Activated naive CD8-positive, alpha-beta T cell treated with anti-CD3 and anti-CD28 coated beads, Interleukin-2, amount 10 ng/mL, durations not matched to agents 7 days and 5 days (primary cell): ENCODE measurements around the gene KRTAP9-9. TPM values are rescaled to one million over a fixed set of nuclear protein-coding genes. Genes with fewer than 3 reads are reported as not detected.
"Not testable (repeated sequence)": the region's sequence is repeated elsewhere in the genome, so short reads cannot be mapped to it uniquely, and the experiment has no call there.

Experiments used
- ATAC-seq: fragments of 150-1000 bp; cut with Tn5 transposase; one replicate; pipeline ENCODE4 v1.10.0; 2021; ENCODE audit warnings: low read depth, moderate library complexity
- POLR2A ChIA-PET: fragments of 350-600 bp; sonication (Branson Sonifier 250); formaldehyde crosslinking; loops from one replicate; lab custom pipeline; 2021; ENCODE audit warnings: antibody characterized with exemption; lab: Charles Lee
- DNase-seq: peaks from one replicate; pipeline ENCODE4 v3.0.0; 2021
- H3K27ac Mint-ChIP-seq: one replicate; pipeline ENCODE4 v1.8.0; 2022; ENCODE audit warnings: mild to moderate bottlenecking, mixed read lengths
- H3K27me3 Mint-ChIP-seq: one replicate; pipeline ENCODE4 v1.8.0; 2022; ENCODE audit warnings: mild to moderate bottlenecking, moderate library complexity, mixed read lengths
- H3K36me3 Mint-ChIP-seq: one replicate; pipeline ENCODE4 v1.8.0; 2021; ENCODE audit warnings: mild to moderate bottlenecking, mixed read lengths
- H3K4me1 Mint-ChIP-seq: one replicate; pipeline ENCODE4 v1.8.0; 2021; ENCODE audit warnings: mixed read lengths
- H3K4me3 Mint-ChIP-seq: one replicate; pipeline ENCODE4 v1.8.0; 2022; ENCODE audit warnings: mild to moderate bottlenecking, moderate library complexity, mixed read lengths
- H3K9me3 Mint-ChIP-seq: one replicate; pipeline ENCODE4 v1.8.0; 2021; ENCODE audit warnings: mixed read lengths
- total RNA-seq, 2 experiments: library from RNA; stranded (reverse); gene quantifications; one replicate each; pipeline ENCODE4 v1.2.3, GENCODE V29; 2021

The KRTAP9-9 gene
- total RNA-seq, result not detected

DNA sequence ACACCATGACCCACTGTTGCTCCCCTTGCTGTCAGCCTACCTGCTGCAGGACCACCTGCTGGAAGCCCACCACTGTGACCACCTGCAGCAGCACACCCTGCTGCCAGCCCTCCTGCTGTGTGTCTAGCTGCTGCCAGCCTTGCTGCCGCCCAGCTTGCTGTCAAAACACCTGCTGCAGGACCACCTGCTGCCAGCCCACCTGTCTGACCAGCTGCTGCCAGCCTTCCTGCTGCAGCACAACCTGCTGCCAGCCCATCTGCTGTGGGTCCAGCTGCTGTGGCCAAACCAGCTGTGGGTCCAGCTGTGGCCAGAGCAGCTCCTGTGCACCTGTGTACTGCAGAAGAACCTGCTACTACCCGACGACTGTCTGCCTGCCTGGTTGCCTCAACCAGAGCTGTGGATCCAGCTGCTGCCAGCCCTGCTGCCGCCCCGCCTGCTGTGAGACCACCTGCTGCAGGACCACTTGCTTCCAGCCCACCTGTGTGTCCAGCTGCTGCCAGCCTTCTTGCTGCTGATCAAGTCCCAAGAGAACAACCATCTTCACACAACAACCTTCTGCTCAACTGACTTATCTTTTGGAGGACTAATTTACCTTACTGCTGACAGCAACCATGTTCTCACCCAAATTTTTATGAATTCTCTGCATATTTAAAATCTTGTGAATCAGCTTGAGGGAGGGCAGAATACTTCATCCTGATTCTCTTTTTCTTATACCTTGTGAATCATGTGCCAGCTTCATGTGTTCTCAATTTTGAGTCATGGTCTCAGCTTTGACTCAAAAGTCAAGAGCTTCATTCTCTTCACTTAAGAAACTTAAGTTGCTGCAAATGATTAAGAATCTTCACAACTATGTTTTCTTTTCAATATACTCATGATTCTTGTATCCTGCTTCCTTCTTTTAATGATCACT, at the start of gene KRTAP9-9:
Gene KRTAP9-9 (plus strand): TSS at position 4 of the 910 bp plus-strand sequence.
- H3K4me3 Mint-ChIP-seq, DNase-seq, ATAC-seq, POLR2A ChIA-PET, H3K36me3 Mint-ChIP-seq, H3K9me3 Mint-ChIP-seq, H3K4me1 Mint-ChIP-seq, H3K27ac Mint-ChIP-seq: not testable (repeated sequence)
- H3K27me3 Mint-ChIP-seq, result peaks cover 16% of the 10 kb centered on the region

DNA sequence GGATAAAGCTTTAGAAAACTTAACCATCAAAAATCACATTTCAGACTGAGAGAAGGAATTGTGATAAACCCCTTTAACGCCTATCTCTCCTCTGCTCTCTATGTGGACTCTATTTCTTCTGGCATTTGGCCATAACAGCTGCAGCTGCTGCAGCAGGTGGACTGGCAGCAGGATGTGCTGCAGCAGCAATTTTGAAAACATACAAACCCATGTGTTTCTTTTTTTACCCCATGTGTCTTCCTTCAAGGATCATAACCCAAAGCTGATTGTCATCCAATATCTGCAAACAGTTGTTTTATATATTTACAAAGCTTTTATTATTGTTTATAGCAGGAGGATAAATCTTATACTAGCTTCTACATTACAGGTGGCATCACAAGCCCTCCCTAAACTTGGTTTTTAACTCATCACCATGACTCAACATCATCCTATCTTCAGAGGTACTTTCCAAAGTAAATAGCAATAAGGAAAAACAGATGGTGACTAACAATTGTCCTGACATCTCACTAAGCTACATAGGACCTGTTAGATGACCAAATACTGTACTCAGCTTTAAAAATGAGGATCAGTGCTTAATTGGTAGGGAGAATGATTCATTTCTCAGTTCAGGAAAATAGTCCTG, 43.2 kb upstream of the KRTAP9-9 start:
- no peak for ATAC-seq
- Mint-ChIP-seq H3K4me1 (no peaks in the 10 kb centered on the region), H3K36me3 (no peaks in the 10 kb centered on the region), H3K9me3 (peaks cover 1% of the 10 kb centered on the region), H3K4me3 (no peak overlapping the region), H3K27me3 (peaks cover 10% of the 10 kb centered on the region), H3K27ac (no peak overlapping the region)
- POLR2A ChIA-PET, result no interaction called here
- no peak for DNase-seq

DNA sequence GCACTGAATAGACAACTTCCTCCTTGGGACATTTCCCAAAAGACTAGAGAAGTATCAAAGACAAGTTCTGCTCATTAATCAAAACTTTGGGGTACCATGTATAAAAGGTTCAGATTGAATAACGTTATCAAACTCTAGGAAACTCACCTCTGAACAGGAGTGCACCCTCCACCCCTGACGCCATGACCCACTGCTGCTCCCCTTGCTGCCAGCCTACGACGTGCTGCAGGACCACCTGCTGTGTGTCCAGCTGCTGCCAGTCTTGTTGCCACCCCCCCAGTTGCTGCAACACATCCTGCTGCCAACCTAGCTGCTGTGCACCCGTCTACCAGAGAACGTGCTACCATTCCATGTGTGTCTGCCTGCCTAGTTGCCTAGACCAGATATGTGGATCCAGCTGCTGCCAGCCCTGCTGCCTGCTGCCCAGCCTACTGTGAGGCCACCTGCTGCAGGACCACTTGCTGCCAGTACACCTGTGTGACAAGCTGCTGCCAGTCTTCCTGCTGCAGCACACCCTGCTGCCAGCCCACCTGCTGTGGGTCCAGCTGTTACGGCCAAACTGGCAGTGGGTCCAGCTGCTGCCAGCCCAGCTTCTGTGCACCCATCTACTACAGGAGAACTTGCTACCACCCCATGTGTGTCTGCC, 42.5 kb upstream of the KRTAP9-9 start:
- Mint-ChIP-seq H3K9me3 (peaks cover 1% of the 10 kb centered on the region), H3K4me1 (no peaks in the 10 kb centered on the region), H3K4me3 (no peak overlapping the region), H3K36me3 (no peaks in the 10 kb centered on the region), H3K27me3 (peaks cover 10% of the 10 kb centered on the region), H3K27ac (no peak overlapping the region)
- POLR2A ChIA-PET, result no interaction called here
- DNase-seq (no peak), ATAC-seq (no peak)

GRCh38 chr17:41215681-41216080, 39.5 kb upstream of the KRTAP9-9 start:
- POLR2A ChIA-PET, result no interaction called here

DNA sequence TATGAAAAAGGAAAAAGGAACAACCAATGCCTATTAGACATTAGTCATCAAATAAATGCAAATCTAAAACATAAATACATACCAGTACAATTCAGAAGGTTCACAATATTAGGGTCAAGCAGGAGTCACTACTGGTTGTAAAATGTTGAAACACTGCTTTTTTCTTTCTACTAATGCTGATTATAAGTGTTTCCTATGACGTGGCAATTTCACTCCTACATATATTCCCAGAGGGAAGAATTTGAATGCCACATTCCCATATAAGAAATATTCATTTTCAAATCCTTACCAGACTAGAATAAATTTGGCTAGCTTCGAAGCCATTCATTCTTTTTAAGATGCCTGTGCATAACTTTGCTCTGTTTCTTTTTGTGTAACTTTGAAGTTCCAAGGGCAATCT, 31.4 kb upstream of the KRTAP9-9 start:
- ATAC-seq (no peak), DNase-seq (no peak)
- H3K36me3 Mint-ChIP-seq, result no peaks in the 10 kb centered on the region
- H3K27me3 Mint-ChIP-seq, result peaks cover 4% of the 10 kb centered on the region
- POLR2A ChIA-PET, result no interaction called here
- no peaks in the 10 kb centered on the region for H3K4me1 Mint-ChIP-seq
- no peak overlapping the region for H3K4me3 Mint-ChIP-seq
- H3K27ac Mint-ChIP-seq, result no peak overlapping the region
- peaks cover 4% of the 10 kb centered on the region for H3K9me3 Mint-ChIP-seq

More at GRCh38 chr17:41215681-41216080, 39.5 kb upstream of the KRTAP9-9 start:
- no peak for ATAC-seq
- H3K36me3 Mint-ChIP-seq, result no peaks in the 10 kb centered on the region
- no peaks in the 10 kb centered on the region for H3K27me3 Mint-ChIP-seq
- peaks cover 6% of the 10 kb centered on the region for H3K9me3 Mint-ChIP-seq
- no peak overlapping the region for H3K27ac Mint-ChIP-seq
- H3K4me3 Mint-ChIP-seq, result no peak overlapping the region
- DNase-seq, result no peak
- H3K4me1 Mint-ChIP-seq, result no peaks in the 10 kb centered on the region

DNA sequence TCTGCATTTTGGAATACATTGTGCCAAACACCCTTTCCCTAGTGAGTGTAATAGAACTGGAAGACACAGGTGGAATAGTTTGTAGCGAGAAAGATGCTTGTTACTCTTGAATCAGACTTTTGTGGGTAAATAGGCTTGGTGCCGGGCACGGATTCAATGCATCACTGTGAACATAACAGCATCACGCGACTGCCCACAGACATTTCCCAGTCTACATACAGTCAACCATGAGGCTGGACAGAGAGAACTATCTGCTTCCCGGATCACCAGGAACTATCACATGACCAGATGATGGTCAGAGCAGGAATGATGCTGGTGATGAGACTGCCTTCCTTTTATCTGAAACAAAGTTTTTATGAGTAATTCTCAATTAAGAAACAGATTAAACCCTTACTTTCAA, 29.1 kb upstream of the KRTAP9-9 start:
- no peak for ATAC-seq

DNA sequence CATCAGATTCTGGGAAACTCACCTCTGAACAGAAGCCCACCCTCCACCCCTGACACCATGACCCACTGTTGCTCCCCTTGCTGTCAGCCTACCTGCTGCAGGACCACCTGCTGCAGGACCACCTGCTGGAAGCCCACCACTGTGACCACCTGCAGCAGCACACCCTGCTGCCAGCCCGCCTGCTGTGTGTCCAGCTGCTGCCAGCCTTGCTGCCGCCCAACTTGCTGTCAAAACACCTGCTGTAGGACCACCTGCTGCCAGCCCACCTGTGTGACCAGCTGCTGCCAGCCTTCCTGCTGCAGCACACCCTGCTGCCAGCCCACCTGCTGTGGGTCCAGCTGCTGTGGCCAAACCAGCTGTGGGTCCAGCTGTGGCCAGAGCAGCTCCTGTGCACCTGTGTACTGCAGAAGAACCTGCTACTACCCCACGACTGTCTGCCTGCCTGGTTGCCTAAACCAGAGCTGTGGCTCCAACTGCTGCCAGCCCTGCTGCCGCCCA, 28.5 kb upstream of the KRTAP9-9 start, which contains the start of gene KRTAP9-2:
Gene KRTAP9-2 (plus strand): TSS at position 51 of the 498 bp plus-strand sequence. CDS start 7 bp downstream, at position 58.
- H3K36me3 Mint-ChIP-seq, H3K9me3 Mint-ChIP-seq, H3K4me3 Mint-ChIP-seq, H3K27me3 Mint-ChIP-seq, DNase-seq, ATAC-seq, H3K4me1 Mint-ChIP-seq, POLR2A ChIA-PET, H3K27ac Mint-ChIP-seq: not testable (repeated sequence)

More for the DNA sequence above, 29.1 kb upstream of the KRTAP9-9 start:
- H3K9me3 Mint-ChIP-seq, result no peaks in the 10 kb centered on the region
- H3K27me3 Mint-ChIP-seq, result peaks cover 5% of the 10 kb centered on the region
- H3K4me3 Mint-ChIP-seq, result no peak overlapping the region
- no peak for DNase-seq
- no peak overlapping the region for H3K27ac Mint-ChIP-seq
- POLR2A ChIA-PET, result no interaction called here
- no peaks in the 10 kb centered on the region for H3K4me1 Mint-ChIP-seq
- no peaks in the 10 kb centered on the region for H3K36me3 Mint-ChIP-seq

DNA sequence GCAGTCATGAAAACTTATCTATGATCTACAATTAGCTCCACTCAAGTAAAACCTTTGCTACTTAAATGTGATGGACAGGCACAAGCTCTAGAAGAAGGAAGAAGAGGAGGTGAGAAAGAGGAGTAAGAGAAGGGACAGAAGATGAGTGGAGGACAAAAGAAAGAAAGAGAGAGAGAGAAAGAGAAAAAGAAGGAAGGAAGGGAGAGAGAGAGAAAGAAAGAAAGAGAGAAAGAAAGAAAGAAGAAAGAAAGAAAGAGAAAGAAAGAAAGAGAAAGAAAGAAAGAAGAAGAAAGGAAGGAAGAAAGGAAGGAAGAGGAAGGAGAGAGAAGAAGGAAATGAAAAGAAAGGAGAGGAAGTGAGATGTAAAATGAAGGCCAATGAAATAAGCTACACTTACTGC, 25.1 kb upstream of the KRTAP9-9 start:
- no peak for ATAC-seq
- Mint-ChIP-seq H3K27ac (no peak overlapping the region), H3K4me1 (no peaks in the 10 kb centered on the region)

DNA sequence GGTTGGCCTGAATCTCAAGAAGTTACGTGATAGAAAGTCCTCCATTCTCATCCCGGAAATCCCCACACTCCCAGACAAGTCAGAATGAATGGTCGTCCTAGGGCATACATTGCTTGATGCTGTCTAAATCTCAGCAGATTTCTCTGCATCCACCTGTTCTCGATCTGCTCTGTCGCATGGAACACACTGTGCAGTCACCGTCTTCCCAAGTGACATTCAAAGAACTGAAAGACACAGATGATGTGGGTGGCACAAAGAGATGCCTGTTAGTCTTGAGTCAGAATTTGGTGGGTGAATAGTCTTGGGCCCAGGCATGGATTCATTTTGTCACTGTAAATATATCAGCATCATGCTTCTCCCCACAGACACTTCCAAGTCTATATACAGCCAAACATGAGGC, 23.5 kb upstream of the KRTAP9-9 start:
- POLR2A ChIA-PET, result no interaction called here
- H3K27ac Mint-ChIP-seq, result no peak overlapping the region

More for the DNA sequence above, 25.1 kb upstream of the KRTAP9-9 start:
- POLR2A ChIA-PET, result no interaction called here
- Mint-ChIP-seq H3K4me3 (no peak overlapping the region), H3K36me3 (no peaks in the 10 kb centered on the region), H3K9me3 (no peaks in the 10 kb centered on the region), H3K27me3 (peaks cover 8% of the 10 kb centered on the region)
- no peak for DNase-seq

GRCh38 chr17:41232399-41233105, 22.6 kb upstream of the KRTAP9-9 start, which contains the start of gene KRTAP9-3:
Gene KRTAP9-3, plus strand, starts transcription at chr17:41232449. Its CDS starts 53 bp downstream, at chr17:41232502.
- H3K4me3 Mint-ChIP-seq, POLR2A ChIA-PET, H3K36me3 Mint-ChIP-seq, DNase-seq, H3K9me3 Mint-ChIP-seq, H3K4me1 Mint-ChIP-seq, H3K27ac Mint-ChIP-seq, ATAC-seq: not testable (repeated sequence)
- H3K27me3 Mint-ChIP-seq, result peaks cover 12% of the 10 kb centered on the region

More for the DNA sequence above, 23.5 kb upstream of the KRTAP9-9 start:
- ATAC-seq (no peak), DNase-seq (no peak)
- Mint-ChIP-seq H3K36me3 (no peaks in the 10 kb centered on the region), H3K4me3 (no peak overlapping the region), H3K4me1 (no peaks in the 10 kb centered on the region), H3K27me3 (peaks cover 12% of the 10 kb centered on the region), H3K9me3 (no peaks in the 10 kb centered on the region)

DNA sequence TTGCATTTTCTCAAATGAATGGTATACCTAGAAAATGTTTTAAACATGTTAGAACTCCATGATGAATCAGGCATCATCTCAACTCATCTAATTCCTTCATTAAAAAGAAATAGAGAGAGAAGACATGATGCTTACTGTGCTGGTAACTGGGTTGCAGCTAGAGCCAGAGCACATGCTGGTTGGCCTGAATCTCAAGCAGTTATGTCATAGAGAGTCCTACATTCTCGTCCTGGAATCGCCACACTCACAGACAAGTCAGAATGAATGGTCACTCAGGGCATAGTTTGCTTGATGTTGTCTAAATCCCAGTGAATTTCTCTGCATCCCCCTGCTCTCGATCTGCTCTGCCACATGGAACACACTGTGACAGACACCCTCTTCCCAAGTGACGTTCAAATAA, 18.1 kb upstream of the KRTAP9-9 start:
- H3K4me3 Mint-ChIP-seq, H3K27me3 Mint-ChIP-seq, H3K27ac Mint-ChIP-seq, POLR2A ChIA-PET, DNase-seq, H3K36me3 Mint-ChIP-seq, H3K9me3 Mint-ChIP-seq, H3K4me1 Mint-ChIP-seq, ATAC-seq: not testable (repeated sequence)

GRCh38 chr17:41237949-41238437, 17.2 kb upstream of the KRTAP9-9 start, which contains the start of gene KRTAP9-8:
Gene KRTAP9-8, plus strand, starts transcription at chr17:41237999. Its CDS starts 53 bp downstream, at chr17:41238052.
- H3K4me1 Mint-ChIP-seq, H3K36me3 Mint-ChIP-seq, DNase-seq, H3K4me3 Mint-ChIP-seq, H3K27me3 Mint-ChIP-seq, H3K9me3 Mint-ChIP-seq, ATAC-seq, H3K27ac Mint-ChIP-seq, POLR2A ChIA-PET: not testable (repeated sequence)
